BJ (cell line): ENCODE results near the gene YLPM1. TPM values are rescaled to one million over a fixed set of nuclear protein-coding genes. Genes with fewer than 3 reads are reported as not detected.

Source experiments
- CTCF ChIA-PET: fragments of 350-600 bp; formaldehyde crosslinking; extraction: SDS; loops from one replicate; lab custom pipeline; 2021; ENCODE audit warnings: antibody characterized with exemption, inconsistent platforms; lab: Yijun Ruan, JAX
- POLR2A ChIA-PET: fragments of 300-600 bp; sonication (Branson Sonifier 250); formaldehyde crosslinking; extraction: SDS; loops from one replicate; lab custom pipeline; 2021; ENCODE audit warnings: antibody characterized with exemption; lab: Charles Lee
- DNase-seq: peaks from one replicate; pipeline ENCODE4 v3.0.0-alpha.2; 2011; ENCODE audit warnings: low read depth
- H3K27me3 ChIP-seq: 2 replicates; pipeline ENCODE4 v1.6.0; 2011; ENCODE audit warnings: low read length; ENCODE audit not compliant: control insufficient read depth, insufficient read depth
- H3K36me3 ChIP-seq: 2 replicates; pipeline ENCODE4 v1.5.1; 2011; ENCODE audit warnings: low read length; ENCODE audit not compliant: control insufficient read depth, insufficient read depth
- H3K4me3 ChIP-seq: 2 replicates; pipeline ENCODE4 v1.5.1; 2011; ENCODE audit warnings: low read depth, mild to moderate bottlenecking, control low read depth, low read length
- polyA plus RNA-seq: library from polyadenylated mRNA; depleted of rRNA; stranded (reverse); fragments of >200 nt; gene quantifications from 2 replicates; pipeline ENCODE4 v1.2.3, GENCODE V29; 2011
- TF ChIP-seq, protein P1 (sequence below): IDR thresholded peaks from 2 replicates; pipeline ENCODE4 v1.5.1; 2011; ENCODE audit warnings: low read depth, mild to moderate bottlenecking, control low read depth, inconsistent platforms, low read length, moderate library complexity; ENCODE audit not compliant: insufficient read depth

Gene YLPM1
- polyA plus RNA-seq, 1 experiment, result 5.5 TPM

GRCh38 chr14:74841230-74842207 is 78.4 kb downstream of the YLPM1 start:
- TF ChIP-seq, protein P1, sequence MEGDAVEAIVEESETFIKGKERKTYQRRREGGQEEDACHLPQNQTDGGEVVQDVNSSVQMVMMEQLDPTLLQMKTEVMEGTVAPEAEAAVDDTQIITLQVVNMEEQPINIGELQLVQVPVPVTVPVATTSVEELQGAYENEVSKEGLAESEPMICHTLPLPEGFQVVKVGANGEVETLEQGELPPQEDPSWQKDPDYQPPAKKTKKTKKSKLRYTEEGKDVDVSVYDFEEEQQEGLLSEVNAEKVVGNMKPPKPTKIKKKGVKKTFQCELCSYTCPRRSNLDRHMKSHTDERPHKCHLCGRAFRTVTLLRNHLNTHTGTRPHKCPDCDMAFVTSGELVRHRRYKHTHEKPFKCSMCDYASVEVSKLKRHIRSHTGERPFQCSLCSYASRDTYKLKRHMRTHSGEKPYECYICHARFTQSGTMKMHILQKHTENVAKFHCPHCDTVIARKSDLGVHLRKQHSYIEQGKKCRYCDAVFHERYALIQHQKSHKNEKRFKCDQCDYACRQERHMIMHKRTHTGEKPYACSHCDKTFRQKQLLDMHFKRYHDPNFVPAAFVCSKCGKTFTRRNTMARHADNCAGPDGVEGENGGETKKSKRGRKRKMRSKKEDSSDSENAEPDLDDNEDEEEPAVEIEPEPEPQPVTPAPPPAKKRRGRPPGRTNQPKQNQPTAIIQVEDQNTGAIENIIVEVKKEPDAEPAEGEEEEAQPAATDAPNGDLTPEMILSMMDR, result no peak
- CTCF ChIA-PET, result interaction anchor here (0.6 to 2.0 kb wide), 5 partner anchors 19 to 315 kb away, joined by 3 to 8 read pairs (median 4); no protein-coding TSS in a partner anchor
- no peak for DNase-seq
- H3K27me3 ChIP-seq, result no peaks in the 10 kb centered on the region
- no peak overlapping the region for H3K4me3 ChIP-seq
- POLR2A ChIA-PET, result no interaction called here
- peaks cover 3% of the 10 kb centered on the region for H3K36me3 ChIP-seq

GRCh38 chr14:74843653-74844052 is 80.5 kb downstream of the YLPM1 start:
- DNase-seq, result no peak
- ChIA-PET CTCF (interaction anchor here (2.0 kb wide), 1 partner anchor 79 kb away, joined by 4 read pairs; no protein-coding TSS in a partner anchor), POLR2A (no interaction called here)
- TF ChIP-seq, protein P1, result peak; percentile 61
- no peak overlapping the region for H3K4me3 ChIP-seq
- H3K27me3 ChIP-seq, result no peaks in the 10 kb centered on the region
- H3K36me3 ChIP-seq, result peaks cover 3% of the 10 kb centered on the region

GRCh38 chr14:74846168-74846567 is 83.1 kb downstream of the YLPM1 start:
- no peaks in the 10 kb centered on the region for H3K36me3 ChIP-seq
- peak; percentile 88 for DNase-seq
- CTCF ChIA-PET, result interaction anchor here (1.0 to 8.5 kb wide), 6 partner anchors 15 to 234 kb away, joined by 3 to 64 read pairs (median 6); partner anchors contain the start of genes DLST and LTBP2
- POLR2A ChIA-PET, result no interaction called here
- TF ChIP-seq, protein P1, result no peak
- no peak overlapping the region for H3K4me3 ChIP-seq
- H3K27me3 ChIP-seq, result no peaks in the 10 kb centered on the region

- ChIA-PET POLR2A (no interaction called here), CTCF (interaction anchor here (1.0 to 8.5 kb wide), 6 partner anchors 14 to 235 kb away, joined by 3 to 64 read pairs (median 6); partner anchors contain the start of genes DLST and LTBP2)
- Histone ChIP-seq H3K4me3 (no peak overlapping the region), H3K36me3 (no peaks in the 10 kb centered on the region), H3K27me3 (no peaks in the 10 kb centered on the region)
- no peak for DNase-seq
- TF ChIP-seq, protein P1, result no peak
Measured at GRCh38 chr14:74846968-74847665, 84.0 kb downstream of the YLPM1 start.
